ENCODE results near the gene NUBP1.

NUBP1 gene

DNA sequence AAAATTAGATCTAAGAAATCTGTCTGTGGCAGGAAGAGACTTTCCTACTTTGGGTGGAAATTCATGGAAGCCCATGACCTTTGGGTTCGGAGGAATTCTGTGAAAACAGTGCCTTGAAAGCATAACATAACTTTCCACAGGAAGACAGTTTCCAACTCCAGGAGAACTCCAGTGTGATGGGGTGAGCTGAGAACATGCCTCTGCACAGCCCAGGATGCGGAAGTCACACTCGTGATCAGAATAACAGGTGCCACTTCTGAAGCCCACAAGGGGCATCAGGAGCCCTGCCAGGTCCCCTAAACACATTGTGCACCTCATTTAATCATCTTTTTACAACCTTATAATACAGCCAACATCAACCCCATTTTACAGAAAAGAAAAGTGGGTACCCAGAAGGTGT is 65.2 kb downstream of the NUBP1 start:
- DNase-seq = no peak

- DNase-seq = no peak
These were observed 66.1 kb downstream of the NUBP1 start for GRCh38 chr16:10809706-10810105.

GRCh38 chr16:10812312-10813098 is 68.9 kb downstream of the NUBP1 start:
- no peak for DNase-seq

- DNase-seq = no peak
These were observed 69.4 kb downstream of the NUBP1 start for GRCh38 chr16:10813099-10813455.

DNA sequence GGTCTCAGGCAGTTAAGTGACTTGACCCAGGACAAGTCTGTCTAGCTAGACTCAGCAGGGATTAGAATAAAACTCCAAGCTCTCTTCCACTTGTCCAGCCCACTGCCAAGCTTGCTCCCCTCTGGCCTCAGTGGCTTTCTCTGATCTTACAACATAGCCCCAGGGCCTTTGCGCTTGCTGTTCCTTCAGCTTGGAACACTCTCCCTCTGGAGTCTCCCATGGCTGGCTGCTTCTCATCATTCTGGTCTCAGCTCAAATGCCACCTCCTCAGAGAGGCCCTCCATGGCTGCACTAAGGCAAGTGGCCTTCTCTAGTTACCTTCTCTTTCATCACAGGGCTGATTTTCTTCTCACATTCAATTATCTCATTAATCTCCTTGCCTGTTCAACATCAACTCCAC is 73.9 kb downstream of the NUBP1 start:
- no peak for DNase-seq

DNA sequence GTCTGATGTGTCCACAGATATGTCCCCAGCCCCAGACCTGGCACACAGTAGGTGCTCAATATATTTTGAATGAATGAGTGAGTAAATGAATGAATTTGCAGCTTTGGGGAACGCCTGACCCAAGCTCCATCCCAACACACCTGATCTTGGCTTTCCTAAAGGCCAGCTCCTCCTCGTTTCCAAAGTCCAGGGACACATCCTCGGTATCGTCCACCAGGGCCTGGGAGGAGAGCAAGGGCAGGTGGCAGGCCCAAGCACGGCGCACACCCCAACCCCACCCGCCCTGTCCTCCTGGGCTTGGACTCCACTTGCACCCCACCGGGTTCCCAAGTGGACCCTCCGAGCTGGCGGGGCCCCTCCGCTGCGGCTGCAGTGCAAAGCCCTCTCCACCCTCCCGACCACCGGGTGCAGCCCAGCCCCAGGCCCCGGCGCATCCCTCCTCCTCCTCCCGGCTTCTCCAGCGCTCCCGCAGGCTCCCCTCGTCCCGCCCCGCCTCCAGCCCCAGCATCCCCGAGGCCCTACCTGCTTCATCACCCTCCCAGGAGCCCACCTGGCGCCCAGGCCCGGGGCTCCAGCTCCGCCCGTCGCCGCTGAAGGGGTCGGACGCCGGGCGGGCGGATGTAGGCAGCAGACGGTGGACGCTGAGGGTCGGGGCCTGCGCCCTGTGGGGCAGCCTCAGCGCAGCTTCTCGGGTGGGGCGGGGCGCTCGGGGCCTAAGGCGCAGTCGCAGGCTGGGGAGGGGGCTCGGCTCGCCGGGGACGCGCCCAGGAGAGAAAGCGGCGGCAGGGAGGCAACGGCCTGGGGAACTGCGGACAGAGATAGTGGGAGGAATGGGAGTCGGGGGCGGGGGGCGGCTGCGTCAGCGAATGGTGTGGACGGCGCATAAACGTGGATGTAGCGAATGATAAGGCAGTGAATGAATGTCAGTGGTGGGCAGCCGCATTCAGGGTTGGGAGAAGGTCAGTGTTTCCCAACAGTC is 74.6 kb downstream of the NUBP1 start, which contains the start of gene TVP23A:
Gene TVP23A, minus strand, starts transcription at position 832 of the 979 bp plus-strand sequence. Its CDS starts 301 bp downstream, at position 531.
- DNase-seq = no peak
